Neuronal stem cell (in vitro differentiated cells): ENCODE measurements around the gene GALNT17.

Experiments used
- DNase-seq: peaks from one replicate; pipeline ENCODE4 v3.0.0-alpha.2; 2013; ENCODE audit warnings: low spot score
- H2AFZ ChIP-seq: one replicate; pipeline ENCODE4 v1.6.1; 2013; ENCODE audit warnings: mild to moderate bottlenecking, low read length, inconsistent platforms
- H2AK5ac ChIP-seq: 2 replicates; pipeline ENCODE4 v1.6.1; 2013; ENCODE audit warnings: low read depth, mild to moderate bottlenecking, inconsistent platforms, low read length, moderate library complexity, mixed read lengths
- H2BK120ac ChIP-seq: 2 replicates; pipeline ENCODE4 v1.6.1; 2013; ENCODE audit warnings: low read depth, mild to moderate bottlenecking, inconsistent platforms, low read length, moderate library complexity, mixed read lengths
- H2BK12ac ChIP-seq: one replicate; pipeline ENCODE4 v1.6.1; 2013; ENCODE audit warnings: low read length, inconsistent platforms
- H2BK15ac ChIP-seq: 2 replicates; pipeline ENCODE4 v1.6.1; 2013; ENCODE audit warnings: mild to moderate bottlenecking, low read length, inconsistent platforms, mixed read lengths
- H2BK5ac ChIP-seq: one replicate; pipeline ENCODE4 v1.6.1; 2013; ENCODE audit warnings: inconsistent platforms, mild to moderate bottlenecking, low read length, moderate library complexity
- H3K14ac ChIP-seq: one replicate; pipeline ENCODE4 v1.6.1; 2013; ENCODE audit warnings: low read length, inconsistent platforms
- H3K18ac ChIP-seq: 2 replicates; pipeline ENCODE4 v1.6.1; 2013; ENCODE audit warnings: low read length, inconsistent platforms
- H3K23ac ChIP-seq: 2 replicates; pipeline ENCODE4 v1.6.1; 2013; ENCODE audit warnings: low read depth, mild to moderate bottlenecking, mixed read lengths, low read length, inconsistent platforms; ENCODE audit not compliant: poor library complexity
- H3K27ac ChIP-seq: replicated peaks from 3 replicates; pipeline ENCODE4 v1.5.1; 2013; ENCODE audit warnings: low read length, inconsistent platforms
- H3K27me3 ChIP-seq, 3 experiments: 2 replicates each; pipeline ENCODE4 v1.6.1; 2013; ENCODE audit warnings: low read length in 3 of 3, mild to moderate bottlenecking in 2 of 3, inconsistent platforms in 1 of 3, low read depth in 1 of 3, mixed read lengths in 1 of 3, moderate library complexity in 1 of 3; ENCODE audit not compliant: control insufficient read depth in 3 of 3, insufficient read depth in 3 of 3
- H3K36me3 ChIP-seq, 2 donors: replicated peaks in 1 of 2; 2 replicates each; pipeline ENCODE4 v1.6.1; 2013; ENCODE audit warnings: low read length in 2 of 2; ENCODE audit not compliant: control insufficient read depth in 2 of 2, insufficient read depth in 2 of 2
- H3K4ac ChIP-seq: 2 replicates; pipeline ENCODE4 v1.6.1; 2013; ENCODE audit warnings: inconsistent platforms, mild to moderate bottlenecking, low read length, moderate library complexity
- H3K4me1 ChIP-seq, 2 donors: 1 replicate in 1 of 2; 2 replicates in 1 of 2; pipeline ENCODE4 v1.6.1; 2013; ENCODE audit warnings: low read length in 2 of 2, low read depth in 1 of 2; ENCODE audit not compliant: control insufficient read depth in 2 of 2, insufficient read depth in 1 of 2
- H3K4me2 ChIP-seq: one replicate; pipeline ENCODE4 v1.6.1; 2013; ENCODE audit warnings: mild to moderate bottlenecking, low read length, inconsistent platforms; ENCODE audit not compliant: insufficient read depth, poor library complexity, severe bottlenecking
- H3K4me3 ChIP-seq, 2 donors: 2 replicates each; pipeline ENCODE4 v1.5.1; 2013; ENCODE audit warnings: low read length in 2 of 2, mild to moderate bottlenecking in 2 of 2, inconsistent platforms in 1 of 2, moderate library complexity in 1 of 2
- H3K79me1 ChIP-seq: one replicate; pipeline ENCODE4 v1.6.1; 2013; ENCODE audit warnings: low read depth, mild to moderate bottlenecking, inconsistent platforms, low read length, moderate library complexity
- H3K9ac ChIP-seq: one replicate; pipeline ENCODE4 v1.6.1; 2013; ENCODE audit warnings: mild to moderate bottlenecking, low read depth, low read length, inconsistent platforms; ENCODE audit not compliant: poor library complexity
- H3K9me3 ChIP-seq, 2 donors: replicated peaks in 1 of 2; 2 replicates each; pipeline versions ENCODE3 to v1.6.1; 2013; ENCODE audit warnings: low read length in 2 of 2, mild to moderate bottlenecking in 2 of 2, inconsistent platforms in 1 of 2, low read depth in 1 of 2, mixed read lengths in 1 of 2, moderate library complexity in 1 of 2; ENCODE audit not compliant: control insufficient read depth in 2 of 2, insufficient read depth in 1 of 2
- H4K8ac ChIP-seq: one replicate; pipeline ENCODE4 v1.6.1; 2013; ENCODE audit warnings: low read depth, mild to moderate bottlenecking, inconsistent platforms, low read length, moderate library complexity
- H4K91ac ChIP-seq: one replicate; pipeline ENCODE4 v1.6.1; 2013; ENCODE audit warnings: low read length, low read depth, mild to moderate bottlenecking, inconsistent platforms; ENCODE audit not compliant: poor library complexity
- WGBS, 2 donors: extraction: QIAGEN DNeasy Blood & Tissue Kit; methylation state at CpG; one replicate each; pipeline ENCODE4 v1.1.7; 2013; ENCODE audit warnings: missing lambda C conversion rate in 2 of 2, mixed read lengths in 1 of 2; ENCODE audit not compliant: insufficient read length in 2 of 2, insufficient replicate concordance in 1 of 2; ENCODE audit errors: extremely low coverage in 2 of 2; 5-methylcytosine and 5-hydroxymethylcytosine counted together

GALNT17 gene

DNA sequence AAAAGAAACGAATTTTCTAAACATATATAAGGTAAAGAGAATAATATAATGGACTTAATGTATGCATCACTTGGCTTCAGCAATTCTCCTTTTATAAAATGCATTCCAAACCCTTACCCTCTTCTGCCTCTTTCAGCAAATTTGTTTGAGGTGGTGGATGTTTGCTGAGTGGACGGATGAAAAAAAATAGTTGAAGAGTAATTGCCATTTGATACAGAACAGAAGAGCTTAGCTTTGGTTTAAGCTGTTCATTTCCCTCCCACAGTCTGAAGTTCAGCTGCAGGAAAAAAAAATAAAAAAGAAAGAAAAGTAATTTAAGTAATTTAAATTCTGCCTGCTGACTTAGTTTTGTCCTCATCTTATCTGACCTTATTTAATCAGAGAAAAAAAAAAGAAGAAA lies 138.6 kb downstream of the GALNT17 start:
- H3K4me3 ChIP-seq, result no peak overlapping the region
- no peaks in the 10 kb centered on the region for H3K79me1 ChIP-seq
- no peak overlapping the region for H2AFZ ChIP-seq
- H2BK15ac ChIP-seq, result no peak overlapping the region
- no peaks in the 10 kb centered on the region for H3K36me3 ChIP-seq
- no peak overlapping the region for H3K9ac ChIP-seq
- no peak overlapping the region for H2BK12ac ChIP-seq
- DNase-seq, result no peak
- H3K23ac ChIP-seq, result no peak overlapping the region
- H3K27me3 ChIP-seq, result no peaks in the 10 kb centered on the region
- WGBS, 2 donors, result no CpG with 5 or more reads among the region's 2 CpGs
- H4K91ac ChIP-seq, result no peak overlapping the region
- H3K4ac ChIP-seq, result no peak overlapping the region
- H2BK5ac ChIP-seq, result no peak overlapping the region
- no peak overlapping the region for H3K18ac ChIP-seq
- H3K9me3 ChIP-seq, result peaks cover under 1 to 11% of the 10 kb centered on the region in 2 donors
- no peak overlapping the region for H2AK5ac ChIP-seq
- H3K4me2 ChIP-seq, result no peak overlapping the region
- peaks cover 5 to 6% of the 10 kb centered on the region in 2 donors for H3K4me1 ChIP-seq
- no peak overlapping the region for H4K8ac ChIP-seq
- H2BK120ac ChIP-seq, result no peak overlapping the region
- no peak overlapping the region for H3K27ac ChIP-seq
- no peak overlapping the region for H3K14ac ChIP-seq

DNA sequence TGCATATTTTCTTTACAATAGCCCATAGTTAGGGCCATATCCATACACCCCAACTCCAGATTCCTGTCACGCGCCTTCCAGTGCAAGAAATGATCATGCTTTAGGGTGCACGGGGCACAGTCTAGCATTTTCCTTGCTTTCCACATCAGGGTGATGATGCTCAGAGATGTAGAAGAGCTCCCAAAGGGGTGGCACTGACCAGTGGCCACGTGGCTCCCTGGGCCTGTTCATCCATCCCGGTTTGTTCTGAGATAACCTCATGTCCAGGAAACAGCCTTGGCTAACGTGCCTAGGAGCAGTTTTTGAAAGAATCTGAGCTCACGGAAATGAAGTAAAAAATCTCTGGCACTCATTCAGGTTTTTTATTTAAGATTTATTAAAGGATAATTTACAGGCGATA lies 139.3 kb downstream of the GALNT17 start:
- H3K18ac ChIP-seq, result no peak overlapping the region
- no peaks in the 10 kb centered on the region for H3K27me3 ChIP-seq
- no peak overlapping the region for H3K4me2 ChIP-seq
- H3K36me3 ChIP-seq, result no peaks in the 10 kb centered on the region
- H4K8ac ChIP-seq, result no peak overlapping the region
- H3K23ac ChIP-seq, result no peak overlapping the region
- no peak overlapping the region for H3K9ac ChIP-seq
- no peak overlapping the region for H4K91ac ChIP-seq
- no peak overlapping the region for H3K14ac ChIP-seq
- no peak overlapping the region for H3K4me3 ChIP-seq
- H2BK120ac ChIP-seq, result no peak overlapping the region
- DNase-seq, result no peak
- H2AFZ ChIP-seq, result no peak overlapping the region
- no peaks in the 10 kb centered on the region for H3K79me1 ChIP-seq
- H3K4ac ChIP-seq, result no peak overlapping the region
- H2BK12ac ChIP-seq, result no peak overlapping the region
- H2BK5ac ChIP-seq, result no peak overlapping the region
- WGBS, 2 donors, result no CpG with 5 or more reads among the region's 8 CpGs
- peaks cover 0 to 7% of the 10 kb centered on the region in 2 donors for H3K9me3 ChIP-seq
- no peak overlapping the region for H3K27ac ChIP-seq
- no peak overlapping the region for H2BK15ac ChIP-seq
- H2AK5ac ChIP-seq, result no peak overlapping the region
- peaks cover 5 to 6% of the 10 kb centered on the region in 2 donors for H3K4me1 ChIP-seq

DNA sequence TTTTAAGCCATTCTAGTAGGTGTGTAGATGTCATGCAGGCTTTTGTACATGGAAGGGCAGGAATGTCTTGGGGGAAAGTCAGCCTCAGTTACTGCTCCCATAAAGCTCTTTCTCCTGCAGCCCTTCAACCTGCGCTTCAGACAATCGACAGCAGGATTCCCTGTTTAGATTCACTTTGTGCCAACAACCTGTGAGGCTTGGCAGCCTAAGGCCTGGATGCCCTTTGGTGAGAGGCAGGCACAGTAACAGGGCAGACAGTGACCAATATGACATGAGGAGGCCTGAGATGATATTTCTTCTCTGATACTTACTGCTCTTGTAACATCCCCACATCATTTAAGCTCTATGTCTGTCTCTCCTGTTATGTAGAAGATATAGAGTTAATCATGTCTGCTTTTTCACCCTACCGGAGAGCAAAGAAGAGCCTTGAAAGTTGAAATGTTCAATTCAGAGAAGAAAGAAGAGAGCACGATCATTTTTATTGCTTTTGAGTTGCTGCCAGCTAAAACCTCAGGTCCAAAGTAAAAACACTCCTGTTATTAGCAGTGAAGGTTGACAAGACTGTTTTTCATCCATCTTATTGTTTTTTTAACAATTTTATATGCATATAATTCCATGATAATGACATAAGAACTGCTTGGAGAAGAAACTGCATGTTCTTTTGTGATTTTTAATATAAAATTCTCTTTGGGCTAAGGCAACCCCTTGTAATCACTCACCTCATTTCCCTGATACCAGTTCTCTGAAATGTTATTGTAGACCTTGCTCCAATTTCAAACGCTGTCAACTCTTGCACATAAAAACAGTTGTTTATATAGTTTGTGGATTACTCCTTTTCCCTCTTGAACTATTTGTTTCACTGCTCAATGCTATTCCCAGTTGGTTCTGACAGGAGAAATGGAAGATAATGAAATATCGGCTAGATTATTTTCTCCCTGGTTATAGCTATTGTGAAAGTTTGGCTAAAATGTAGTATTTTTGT lies 140.9 kb downstream of the GALNT17 start:
- H2BK5ac ChIP-seq, result no peak overlapping the region
- H3K23ac ChIP-seq, result no peak overlapping the region
- H2AFZ ChIP-seq, result no peak overlapping the region
- H3K27ac ChIP-seq, result no peak overlapping the region
- no peaks in the 10 kb centered on the region for H3K79me1 ChIP-seq
- no peak overlapping the region for H2BK12ac ChIP-seq
- no peak overlapping the region for H3K4me2 ChIP-seq
- no peak overlapping the region for H3K4me3 ChIP-seq
- H3K27me3 ChIP-seq, result no peaks in the 10 kb centered on the region
- H2BK15ac ChIP-seq, result no peak overlapping the region
- DNase-seq, result no peak
- no peak overlapping the region for H3K4ac ChIP-seq
- no peak overlapping the region for H3K9ac ChIP-seq
- H3K36me3 ChIP-seq, result no peaks in the 10 kb centered on the region
- H2BK120ac ChIP-seq, result no peak overlapping the region
- no CpG with 5 or more reads among the region's 6 CpGs for WGBS, 2 donors
- H3K18ac ChIP-seq, result peak overlapping the region; percentile 32
- H2AK5ac ChIP-seq, result no peak overlapping the region
- no peak overlapping the region for H4K91ac ChIP-seq
- H3K14ac ChIP-seq, result no peak overlapping the region
- peaks cover 3 to 5% of the 10 kb centered on the region in 2 donors for H3K4me1 ChIP-seq
- no peak overlapping the region for H4K8ac ChIP-seq
- peaks cover 0 to 7% of the 10 kb centered on the region in 2 donors for H3K9me3 ChIP-seq

DNA sequence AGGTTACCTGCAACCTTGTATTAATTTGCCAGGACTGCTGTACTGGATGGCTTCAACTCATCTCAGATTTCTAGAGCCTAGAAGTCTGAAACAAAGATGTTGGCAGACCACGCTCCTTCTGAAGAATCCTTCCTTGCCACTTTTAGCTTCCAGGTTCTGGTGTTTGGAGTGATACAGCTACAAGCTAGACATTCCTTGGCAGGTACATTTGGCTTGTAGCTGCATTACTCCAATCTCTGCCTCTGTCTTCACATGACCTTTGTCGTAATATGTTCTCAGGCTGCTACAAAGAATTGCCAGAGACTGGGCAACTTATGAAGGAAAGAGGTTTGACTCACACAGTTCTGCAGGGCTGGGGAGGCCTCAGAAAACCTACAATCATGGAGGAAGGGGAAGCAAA lies 146.3 kb downstream of the GALNT17 start:
- DNase-seq, result no peak
- H3K18ac ChIP-seq, result no peak overlapping the region
- H4K8ac ChIP-seq, result no peak overlapping the region
- no peak overlapping the region for H2BK12ac ChIP-seq
- no peak overlapping the region for H3K9ac ChIP-seq
- no peak overlapping the region for H2BK5ac ChIP-seq
- H2AK5ac ChIP-seq, result no peak overlapping the region
- no peak overlapping the region for H4K91ac ChIP-seq
- no peak overlapping the region for H3K27ac ChIP-seq
- peaks cover 2% of the 10 kb centered on the region for H3K79me1 ChIP-seq
- H2AFZ ChIP-seq, result no peak overlapping the region
- no peaks in the 10 kb centered on the region for H3K9me3 ChIP-seq
- H3K4me3 ChIP-seq, result no peak overlapping the region
- H3K36me3 ChIP-seq, result no peaks in the 10 kb centered on the region
- H3K4ac ChIP-seq, result no peak overlapping the region
- no peak overlapping the region for H3K14ac ChIP-seq
- no peaks in the 10 kb centered on the region for H3K27me3 ChIP-seq
- H2BK15ac ChIP-seq, result no peak overlapping the region
- no peak overlapping the region for H3K4me2 ChIP-seq
- no peak overlapping the region for H3K23ac ChIP-seq
- H3K4me1 ChIP-seq, result peaks cover 5 to 7% of the 10 kb centered on the region in 2 donors
- no peak overlapping the region for H2BK120ac ChIP-seq
- WGBS, 2 donors, result no CpG with 5 or more reads among the region's 2 CpGs
